Common myeloid progenitor, CD34-positive (primary cell): ENCODE measurements around the gene MTHFD2.
"Not testable (repeated sequence)": the region's sequence is repeated elsewhere in the genome, so short reads cannot be mapped to it uniquely, and the experiment has no call there.

Experiments
- CTCF ChIA-PET: fragments of 350-600 bp; sonication (Branson Sonifier 250); formaldehyde crosslinking; loops from one replicate; lab custom pipeline; 2021; ENCODE audit warnings: antibody characterized with exemption; lab: Charles Lee
- POLR2A ChIA-PET: fragments of 350-600 bp; sonication (Branson Sonifier 250); formaldehyde crosslinking; loops from one replicate; lab custom pipeline; 2021; ENCODE audit warnings: antibody characterized with exemption; lab: Charles Lee
- DNase-seq, 3 donors: peaks; one replicate each; pipeline versions ENCODE4 v3.0.0 to v3.0.0-alpha.2; 2013
- H3K27ac ChIP-seq, 2 experiments: 1 replicate in 1 of 2; 2 replicates in 1 of 2; pipeline ENCODE4 v1.7.0; 2013; ENCODE audit warnings: inconsistent platforms in 2 of 2, low read length in 2 of 2, mild to moderate bottlenecking in 2 of 2, low read depth in 1 of 2, moderate library complexity in 1 of 2; ENCODE audit not compliant: severe bottlenecking in 2 of 2, insufficient read depth in 1 of 2, poor library complexity in 1 of 2
- H3K27me3 ChIP-seq, 5 experiments: replicated peaks in 2 of 5; 1 replicate in 3 of 5; 2 replicates in 2 of 5; pipeline versions ENCODE4 v1.6.1 to v1.7.0; 2013; ENCODE audit warnings: low read length in 4 of 5, mild to moderate bottlenecking in 2 of 5, moderate library complexity in 2 of 5, inconsistent platforms in 1 of 5; ENCODE audit not compliant: insufficient read depth in 5 of 5, control insufficient read depth in 4 of 5
- H3K36me3 ChIP-seq, 4 experiments: 1 replicate in 2 of 4; 2 replicates in 2 of 4; pipeline versions ENCODE4 v1.6.1 to v1.7.0; 2013; ENCODE audit warnings: low read length in 3 of 4, control low read depth in 1 of 4, mild to moderate bottlenecking in 1 of 4; ENCODE audit not compliant: control insufficient read depth in 4 of 4, insufficient read depth in 4 of 4
- H3K4me1 ChIP-seq, 4 experiments: 1 replicate in 3 of 4; 2 replicates in 1 of 4; pipeline versions ENCODE4 v1.6.1 to v1.7.1; 2013; ENCODE audit warnings: low read length in 3 of 4, mild to moderate bottlenecking in 3 of 4, control low read depth in 1 of 4, inconsistent platforms in 1 of 4, moderate library complexity in 1 of 4; ENCODE audit not compliant: control insufficient read depth in 4 of 4, insufficient read depth in 4 of 4; ENCODE audit errors: control extremely low read depth in 1 of 4
- H3K4me3 ChIP-seq, 7 experiments: 1 replicate in 4 of 7; 2 replicates in 3 of 7; pipeline versions ENCODE4 v1.5.1 to v1.7.0; 2013; ENCODE audit warnings: mild to moderate bottlenecking in 7 of 7, low read length in 6 of 7, moderate library complexity in 6 of 7, inconsistent platforms in 2 of 7, low read depth in 2 of 7, control low read depth in 1 of 7; ENCODE audit not compliant: insufficient read depth in 4 of 7, control insufficient read depth in 1 of 7; ENCODE audit errors: extremely low read depth in 1 of 7
- H3K9me3 ChIP-seq, 5 experiments: 1 replicate in 4 of 5; 2 replicates in 1 of 5; pipeline versions ENCODE4 v1.6.1 to v1.7.1; 2013; ENCODE audit warnings: low read length in 4 of 5, mild to moderate bottlenecking in 2 of 5, inconsistent platforms in 1 of 5, low read depth in 1 of 5, moderate library complexity in 1 of 5; ENCODE audit not compliant: control insufficient read depth in 4 of 5, insufficient read depth in 2 of 5; ENCODE audit errors: control extremely low read depth in 1 of 5
- WGBS: methylation state at CpG from one replicate; pipeline ENCODE4 v1.1.5; 2013; ENCODE audit not compliant: insufficient coverage; 5-methylcytosine and 5-hydroxymethylcytosine counted together

The MTHFD2 gene

GRCh38 chr2:74212702-74213410 is 14.4 kb downstream of the MTHFD2 start:
- no peaks in the 10 kb centered on the region for H3K4me1 ChIP-seq
- DNase-seq: no peak
- H3K9me3 ChIP-seq: no peaks in the 10 kb centered on the region
- ChIA-PET POLR2A (no interaction called here), CTCF (interaction anchor here (1.6 kb wide), 1 partner anchor 9 kb away, joined by 5 read pairs; no protein-coding TSS in a partner anchor)
- H3K36me3 ChIP-seq: peaks cover 16 to 75% (median 45%) of the 10 kb centered on the region in 4 experiments
- H3K4me3 ChIP-seq: no peak overlapping the region
- no peaks in the 10 kb centered on the region for H3K27me3 ChIP-seq
- H3K27ac ChIP-seq: no peak overlapping the region
- 100% methylated on average over 1 of the region's 3 CpGs for WGBS

- H3K4me1 ChIP-seq, H3K27me3 ChIP-seq, POLR2A ChIA-PET, DNase-seq, H3K9me3 ChIP-seq, H3K4me3 ChIP-seq, H3K27ac ChIP-seq: not testable (repeated sequence)
- CTCF ChIA-PET: interaction anchor here (0.9 to 2.8 kb wide), 3 partner anchors 10 to 34 kb away, joined by 6 to 8 read pairs (median 7); no protein-coding TSS in a partner anchor
- WGBS: 89% methylated on average over 1 of the region's 6 CpGs
- H3K36me3 ChIP-seq: peaks cover 13 to 64% (median 39%) of the 10 kb centered on the region in 4 experiments
These were observed 17.4 kb downstream of the MTHFD2 start for GRCh38 chr2:74215771-74216170.

GRCh38 chr2:74216642-74217041 is 18.2 kb downstream of the MTHFD2 start:
- no peaks in the 10 kb centered on the region for H3K9me3 ChIP-seq
- ChIA-PET POLR2A (no interaction called here), CTCF (interaction anchor here (0.9 to 2.8 kb wide), 4 partner anchors 9 to 17 kb away, joined by 3 to 8 read pairs (median 5); no protein-coding TSS in a partner anchor)
- no peaks in the 10 kb centered on the region for H3K27me3 ChIP-seq
- H3K27ac ChIP-seq: no peak overlapping the region
- no peaks in the 10 kb centered on the region for H3K4me1 ChIP-seq
- no peak for DNase-seq
- peaks cover 11 to 65% (median 40%) of the 10 kb centered on the region in 4 experiments for H3K36me3 ChIP-seq
- WGBS: 100% methylated on average over 2 of the region's 2 CpGs
- H3K4me3 ChIP-seq: no peak overlapping the region

- Histone ChIP-seq H3K4me1 (peaks cover 0 to 4% (median 0%) of the 10 kb centered on the region in 4 experiments), H3K9me3 (no peaks in the 10 kb centered on the region), H3K4me3 (no peak overlapping the region), H3K36me3 (peaks cover 13 to 41% (median 30%) of the 10 kb centered on the region in 4 experiments), H3K27me3 (no peaks in the 10 kb centered on the region), H3K27ac (no peak overlapping the region)
- CTCF ChIA-PET: no interaction called here
- WGBS: 96% methylated on average over 5 of the region's 5 CpGs
- POLR2A ChIA-PET: no interaction called here
- no peak for DNase-seq
These were observed 21.6 kb downstream of the MTHFD2 start for GRCh38 chr2:74219846-74220486.

- DNase-seq: no peak
- Histone ChIP-seq H3K4me1 (peaks cover 0 to 4% (median 0%) of the 10 kb centered on the region in 4 experiments), H3K27ac (no peak overlapping the region), H3K36me3 (peaks cover 13 to 38% (median 25%) of the 10 kb centered on the region in 4 experiments), H3K9me3 (no peaks in the 10 kb centered on the region), H3K27me3 (no peaks in the 10 kb centered on the region), H3K4me3 (no peak overlapping the region)
- WGBS: 100% methylated on average over 5 of the region's 6 CpGs
- ChIA-PET CTCF (no interaction called here), POLR2A (no interaction called here)
These were observed 22.7 kb downstream of the MTHFD2 start for GRCh38 chr2:74221091-74221490.

- Histone ChIP-seq H3K36me3 (peaks cover 13 to 32% (median 22%) of the 10 kb centered on the region in 4 experiments), H3K4me1 (peaks cover 0 to 4% (median 0%) of the 10 kb centered on the region in 4 experiments), H3K27me3 (no peaks in the 10 kb centered on the region), H3K9me3 (no peaks in the 10 kb centered on the region), H3K27ac (no peak overlapping the region), H3K4me3 (no peak overlapping the region)
- no peak for DNase-seq
- POLR2A ChIA-PET: no interaction called here
- 100% methylated on average over 4 of the region's 6 CpGs for WGBS
- CTCF ChIA-PET: interaction anchor here (1.2 kb wide), 1 partner anchor 8 kb away, joined by 5 read pairs; no protein-coding TSS in a partner anchor
These were observed 23.3 kb downstream of the MTHFD2 start for GRCh38 chr2:74221604-74222299.
